Subcutaneous abdominal adipose tissue (tissue), 5 donors: ENCODE results near the gene P3H2.

Experiments
- H3K27ac ChIP-seq: one replicate; pipeline ENCODE4 v1.7.0; 2013; ENCODE audit warnings: low read depth, mild to moderate bottlenecking, inconsistent platforms, low read length, moderate library complexity
- H3K27me3 ChIP-seq, 5 donors: one replicate each; pipeline ENCODE4 v1.7.0; 2013; ENCODE audit warnings: low read length in 5 of 5, inconsistent platforms in 1 of 5; ENCODE audit not compliant: control insufficient read depth in 5 of 5, insufficient read depth in 4 of 5
- H3K36me3 ChIP-seq, 5 donors: one replicate each; pipeline ENCODE4 v1.7.0; 2013; ENCODE audit warnings: low read length in 5 of 5; ENCODE audit not compliant: control insufficient read depth in 5 of 5, insufficient read depth in 5 of 5
- H3K4me1 ChIP-seq, 5 donors: one replicate each; pipeline ENCODE4 v1.7.0; 2013; ENCODE audit warnings: low read length in 5 of 5, mild to moderate bottlenecking in 3 of 5, moderate library complexity in 1 of 5; ENCODE audit not compliant: control insufficient read depth in 5 of 5, insufficient read depth in 5 of 5
- H3K4me3 ChIP-seq, 5 donors: one replicate each; pipeline ENCODE4 v1.7.0; 2013; ENCODE audit warnings: low read length in 5 of 5, low read depth in 1 of 5
- H3K9ac ChIP-seq, 5 donors: one replicate each; pipeline ENCODE4 v1.7.0; 2013; ENCODE audit warnings: low read length in 5 of 5, mild to moderate bottlenecking in 4 of 5, moderate library complexity in 3 of 5
- H3K9me3 ChIP-seq, 5 donors: one replicate each; pipeline ENCODE4 v1.7.0; 2013; ENCODE audit warnings: low read length in 5 of 5; ENCODE audit not compliant: control insufficient read depth in 5 of 5
- donor health status: healthy.
- donor health status: healthy.
- donor health status: healthy.
- donor health status: healthy.
- donor health status: healthy.

P3H2 gene

DNA sequence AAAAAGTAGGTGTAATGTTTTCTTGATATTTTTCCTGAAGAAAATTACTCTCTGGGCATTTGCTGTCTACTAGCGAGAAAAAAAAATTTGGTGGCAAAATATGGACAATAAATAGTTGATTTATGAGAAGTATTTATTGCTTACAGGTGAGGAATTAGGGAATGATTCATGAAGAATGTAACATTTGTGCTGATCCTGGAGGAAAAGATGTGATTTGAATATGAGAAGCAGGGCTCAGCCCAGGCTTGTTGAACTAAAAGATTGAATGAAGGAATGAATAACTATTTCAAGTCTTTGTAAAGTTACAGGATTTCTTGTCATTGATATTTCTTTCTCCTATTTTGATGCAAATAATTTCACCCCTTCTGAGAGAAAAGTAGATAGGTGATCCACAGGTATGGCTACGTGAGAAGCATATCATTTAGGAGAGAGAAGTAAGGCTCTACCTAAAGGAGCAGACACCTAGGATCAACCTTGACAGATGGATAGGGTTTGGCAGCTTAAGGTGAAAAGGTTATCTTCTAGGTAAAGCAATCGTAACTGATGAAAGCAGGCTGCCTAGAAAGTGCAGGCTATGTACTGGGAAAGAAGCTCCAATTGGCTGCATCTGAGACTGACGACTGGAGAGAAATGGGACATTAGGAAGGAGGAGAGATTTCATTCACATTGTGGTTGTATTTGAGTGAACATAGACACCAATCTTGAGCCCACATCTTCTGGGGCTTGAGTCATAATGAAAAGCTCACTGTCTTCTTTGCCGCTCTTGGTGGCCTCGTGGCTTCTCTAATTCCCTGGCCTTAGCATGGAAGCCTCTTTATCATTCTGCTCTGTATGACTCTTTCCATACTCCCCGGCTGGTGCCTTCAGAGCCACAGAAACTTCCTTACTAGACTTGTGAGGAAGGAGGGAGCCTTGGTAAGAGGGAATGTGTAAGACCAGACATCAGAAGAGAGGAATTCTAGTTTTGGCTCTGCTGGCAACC, 106.5 kb downstream of the P3H2 start:
- Histone ChIP-seq H3K27ac (no peak overlapping the region), H3K36me3 (no peaks in the 10 kb centered on the region), H3K4me1 (peaks cover 0 to 21% (median 6%) of the 10 kb centered on the region in 5 donors), H3K9me3 (no peaks in the 10 kb centered on the region), H3K9ac (no peak overlapping the region), H3K27me3 (no peaks in the 10 kb centered on the region), H3K4me3 (no peak overlapping the region)

DNA sequence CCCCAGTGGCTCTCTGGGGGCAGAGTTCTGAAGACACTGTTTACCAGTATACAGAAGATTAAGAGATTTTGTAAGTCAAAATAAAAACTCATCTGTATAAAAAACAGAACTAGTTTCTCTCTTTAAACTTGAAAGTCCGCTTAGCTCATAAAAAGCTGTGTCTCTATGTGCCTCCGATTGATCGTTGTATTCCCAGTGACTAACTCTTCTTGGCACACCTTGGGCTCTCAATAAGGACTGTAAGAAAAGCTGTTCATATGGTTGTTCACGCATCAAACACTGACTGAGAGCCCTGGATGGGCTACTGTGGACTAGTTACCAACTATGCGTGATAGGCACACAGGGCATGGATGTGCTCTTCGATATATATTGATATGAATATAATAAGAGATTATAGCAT, 107.9 kb downstream of the P3H2 start:
- H3K4me1 ChIP-seq, result peaks cover 0 to 19% (median 6%) of the 10 kb centered on the region in 5 donors
- H3K27me3 ChIP-seq, result no peaks in the 10 kb centered on the region
- no peak overlapping the region for H3K27ac ChIP-seq
- no peak overlapping the region for H3K4me3 ChIP-seq
- no peaks in the 10 kb centered on the region for H3K9me3 ChIP-seq
- H3K9ac ChIP-seq, result no peak overlapping the region
- no peaks in the 10 kb centered on the region for H3K36me3 ChIP-seq

DNA sequence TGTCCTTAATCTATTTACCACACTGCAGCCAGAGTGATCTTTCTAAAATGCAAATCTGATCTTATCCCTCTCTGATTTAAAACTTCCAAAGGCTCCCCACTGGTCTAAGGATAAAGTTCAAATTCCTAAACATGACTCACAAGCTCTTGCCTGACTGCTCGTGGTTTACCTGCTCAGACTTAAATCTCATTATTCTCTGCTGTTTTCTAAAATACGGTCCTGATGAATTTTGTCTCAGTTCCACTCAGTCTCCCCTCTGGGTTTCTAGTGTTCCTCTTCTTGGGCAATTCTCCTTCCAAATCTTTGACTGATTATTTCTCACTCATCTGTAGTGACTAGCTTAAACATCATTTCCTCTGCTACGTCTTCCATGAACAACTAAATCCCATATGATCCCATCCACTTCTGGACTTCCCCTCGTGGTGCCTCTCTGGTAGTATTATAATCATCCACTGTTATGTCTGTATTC, 108.3 kb downstream of the P3H2 start:
- H3K27me3 ChIP-seq, result no peaks in the 10 kb centered on the region
- no peak overlapping the region for H3K4me3 ChIP-seq
- H3K27ac ChIP-seq, result no peak overlapping the region

DNA sequence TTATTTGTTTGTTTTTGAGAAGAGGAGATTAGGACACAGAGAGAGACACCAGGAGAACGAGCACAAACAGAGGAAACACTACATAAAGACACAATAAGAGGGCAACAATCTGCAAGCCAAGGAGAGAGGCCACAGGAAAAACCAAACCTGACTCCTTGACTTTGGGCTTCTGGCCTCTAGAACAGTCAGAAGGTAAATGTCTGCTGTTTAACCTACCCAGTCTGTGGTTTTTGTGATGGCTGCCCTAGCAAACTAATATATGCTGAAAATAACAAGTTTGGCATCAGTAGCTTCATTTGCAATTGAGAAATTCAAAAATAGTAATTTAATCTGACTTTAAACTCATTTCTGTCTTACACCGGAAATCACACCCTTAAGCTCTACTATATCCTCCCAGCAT, 110.2 kb downstream of the P3H2 start:
- Histone ChIP-seq H3K4me1 (peaks cover 0 to 16% (median 6%) of the 10 kb centered on the region in 5 donors), H3K9ac (no peak overlapping the region), H3K36me3 (no peaks in the 10 kb centered on the region), H3K27me3 (no peaks in the 10 kb centered on the region), H3K4me3 (no peak overlapping the region), H3K9me3 (no peaks in the 10 kb centered on the region), H3K27ac (no peak overlapping the region)

More for the DNA sequence above, 108.3 kb downstream of the P3H2 start:
- Histone ChIP-seq H3K9me3 (no peaks in the 10 kb centered on the region), H3K36me3 (no peaks in the 10 kb centered on the region), H3K9ac (peak overlapping the region in 1 of 5 donors; percentile 47), H3K4me1 (peaks cover 0 to 16% (median 6%) of the 10 kb centered on the region in 5 donors)

DNA sequence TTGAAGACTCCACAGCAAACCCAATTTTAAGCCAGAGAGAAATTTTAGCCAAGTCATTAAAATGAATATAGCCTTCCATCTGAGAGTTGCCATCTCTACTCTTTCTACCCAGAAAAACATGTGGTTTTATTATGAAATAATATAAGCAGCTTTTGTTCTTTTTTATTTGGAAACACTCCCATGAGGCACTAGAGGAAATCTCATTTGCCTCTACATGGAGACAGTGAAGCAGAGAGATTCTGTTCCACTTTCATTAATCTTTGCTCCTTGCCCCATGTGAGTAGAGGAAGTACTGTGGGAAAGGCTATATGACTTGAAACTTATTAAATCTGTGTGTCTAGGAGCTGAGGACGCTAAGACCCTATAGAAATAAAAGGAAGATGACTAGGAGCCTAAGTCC, 111.1 kb downstream of the P3H2 start:
- Histone ChIP-seq H3K36me3 (no peaks in the 10 kb centered on the region), H3K9me3 (no peaks in the 10 kb centered on the region), H3K9ac (no peak overlapping the region), H3K27ac (no peak overlapping the region), H3K4me1 (peaks cover 0 to 16% (median 6%) of the 10 kb centered on the region in 5 donors), H3K27me3 (no peaks in the 10 kb centered on the region), H3K4me3 (no peak overlapping the region)

DNA sequence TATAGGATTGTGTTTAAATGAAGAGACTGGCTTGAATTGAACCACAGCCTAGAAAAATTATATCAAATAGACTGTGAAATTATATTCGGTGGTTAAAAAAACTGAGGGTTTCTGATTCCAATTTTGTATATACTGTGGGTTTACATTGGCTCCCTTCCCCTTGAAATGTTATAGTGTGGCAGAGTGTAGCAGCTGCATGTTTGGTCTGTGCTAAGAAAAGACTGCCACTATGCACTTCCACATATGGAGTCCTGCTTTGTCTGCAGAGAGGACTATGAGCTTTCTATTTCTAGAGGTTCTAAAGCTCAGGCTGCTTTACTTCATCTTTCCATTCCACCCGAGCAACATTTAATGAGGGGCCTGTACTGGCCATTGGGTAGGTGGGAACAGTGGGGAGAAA, 112.3 kb downstream of the P3H2 start:
- Histone ChIP-seq H3K27me3 (no peaks in the 10 kb centered on the region), H3K9ac (no peak overlapping the region), H3K27ac (no peak overlapping the region), H3K4me1 (peaks cover 0 to 20% (median 9%) of the 10 kb centered on the region in 5 donors), H3K4me3 (no peak overlapping the region), H3K36me3 (no peaks in the 10 kb centered on the region), H3K9me3 (no peaks in the 10 kb centered on the region)

DNA sequence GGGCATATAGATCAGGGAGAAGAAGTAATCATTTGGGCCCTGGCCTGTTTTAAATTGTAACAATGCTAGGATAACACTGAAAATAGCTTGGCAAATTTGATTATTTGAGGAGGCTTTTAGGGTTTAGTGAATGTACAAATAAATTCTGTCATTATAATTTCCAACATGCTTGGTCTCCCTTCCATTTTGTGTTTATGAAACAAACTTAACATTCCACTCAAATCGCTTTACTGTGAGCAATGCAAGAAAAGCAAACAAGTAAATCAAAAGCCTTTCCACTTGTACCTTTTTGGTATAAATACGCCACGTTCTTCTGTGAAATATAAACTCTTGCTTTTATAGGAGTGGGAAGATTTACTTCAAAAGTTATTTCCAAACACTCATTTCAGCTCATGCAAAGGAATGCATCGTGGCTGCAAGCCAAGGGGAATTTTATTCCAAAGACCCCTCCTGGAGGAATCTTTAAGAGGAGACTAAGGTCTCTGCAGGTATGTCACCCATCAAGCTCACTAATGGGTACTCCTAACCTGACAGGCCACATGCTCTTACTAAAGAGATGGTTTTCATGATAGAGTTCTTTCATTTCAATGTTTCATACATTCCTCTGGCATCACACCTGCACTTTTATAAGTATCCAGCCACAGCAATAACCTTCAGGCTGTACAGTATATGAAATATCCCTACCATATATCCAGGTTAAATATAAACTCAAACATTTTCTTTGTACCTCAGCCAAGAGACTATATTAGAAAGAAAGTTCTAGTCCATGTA, 115.2 kb downstream of the P3H2 start:
- Histone ChIP-seq H3K4me3 (no peak overlapping the region), H3K27ac (no peak overlapping the region), H3K9me3 (no peaks in the 10 kb centered on the region), H3K27me3 (no peaks in the 10 kb centered on the region), H3K36me3 (no peaks in the 10 kb centered on the region), H3K9ac (no peak overlapping the region), H3K4me1 (peaks cover 0 to 20% (median 12%) of the 10 kb centered on the region in 5 donors)

DNA sequence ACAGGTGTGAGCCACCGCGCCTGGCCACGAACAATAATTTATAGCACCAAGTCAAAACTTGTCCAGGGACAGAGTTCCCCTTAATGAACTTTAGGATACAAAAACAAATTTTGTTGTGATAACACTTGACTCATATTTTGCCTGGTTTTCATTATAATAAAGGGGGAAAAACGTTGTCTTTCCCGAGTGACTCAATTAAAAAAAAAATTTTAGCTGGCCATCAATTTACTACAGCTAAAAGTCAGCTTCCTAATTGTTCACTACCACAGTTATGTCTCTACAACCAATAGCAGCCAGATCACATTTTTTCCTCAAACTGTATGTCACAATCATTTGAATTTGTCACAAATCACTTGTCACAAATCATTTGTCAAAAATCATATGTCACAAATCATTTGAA, 116.0 kb downstream of the P3H2 start:
- Histone ChIP-seq H3K27me3 (no peaks in the 10 kb centered on the region), H3K9ac (no peak overlapping the region), H3K36me3 (no peaks in the 10 kb centered on the region), H3K4me1 (peaks cover 0 to 14% (median 9%) of the 10 kb centered on the region in 5 donors), H3K4me3 (no peak overlapping the region), H3K27ac (no peak overlapping the region), H3K9me3 (no peaks in the 10 kb centered on the region)

DNA sequence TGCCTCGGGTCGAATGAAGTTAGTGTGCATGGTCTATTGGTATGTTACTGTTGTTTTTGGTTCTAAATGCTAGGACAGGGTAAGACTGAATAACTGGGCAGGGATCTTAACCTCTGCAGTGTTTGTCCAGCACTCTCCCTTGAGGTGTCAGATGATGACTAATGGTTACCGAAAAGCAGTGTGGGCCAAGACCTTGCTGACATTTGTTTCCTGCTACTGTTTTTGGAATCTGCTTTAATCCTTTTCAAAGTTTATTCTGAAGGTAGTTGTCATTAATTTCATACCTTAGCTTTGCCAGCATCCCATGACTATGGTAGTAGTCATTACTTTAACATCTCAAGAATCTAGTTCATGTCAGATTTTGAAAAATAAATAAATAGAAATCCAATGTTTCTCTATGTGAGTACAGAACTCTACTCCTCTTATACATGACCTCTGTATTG, 117.0 kb downstream of the P3H2 start:
- H3K4me1 ChIP-seq, result peaks cover 0 to 12% (median 6%) of the 10 kb centered on the region in 5 donors
- H3K4me3 ChIP-seq, result no peak overlapping the region
- H3K9me3 ChIP-seq, result no peaks in the 10 kb centered on the region
- H3K27me3 ChIP-seq, result no peaks in the 10 kb centered on the region
- H3K9ac ChIP-seq, result no peak overlapping the region
- no peaks in the 10 kb centered on the region for H3K36me3 ChIP-seq
- H3K27ac ChIP-seq, result peak overlapping the region; percentile 7

DNA sequence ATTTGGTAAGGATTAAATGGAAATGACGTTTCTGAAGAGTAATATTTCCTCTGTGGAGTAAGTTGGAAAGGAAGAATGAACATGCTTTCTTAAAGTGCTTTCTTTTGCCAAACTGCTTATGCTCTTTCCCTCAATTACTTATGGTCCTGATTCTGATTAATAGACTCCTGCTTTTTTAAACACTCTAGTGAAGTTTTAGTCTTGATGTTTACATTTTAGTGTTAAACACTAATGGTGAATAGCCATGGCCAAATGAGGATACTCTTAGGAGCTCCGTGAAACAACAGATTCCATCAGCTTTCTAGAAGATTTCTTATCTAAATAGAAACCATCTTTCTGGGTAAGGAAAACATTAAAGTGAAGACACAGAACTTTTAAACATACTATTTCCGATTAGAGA, 117.6 kb downstream of the P3H2 start:
- H3K4me3 ChIP-seq, result no peak overlapping the region
- peak overlapping the region; percentile 7 for H3K27ac ChIP-seq
- peaks cover 0 to 12% (median 6%) of the 10 kb centered on the region in 5 donors for H3K4me1 ChIP-seq
- no peaks in the 10 kb centered on the region for H3K27me3 ChIP-seq
- H3K9me3 ChIP-seq, result no peaks in the 10 kb centered on the region
- no peak overlapping the region for H3K9ac ChIP-seq
- no peaks in the 10 kb centered on the region for H3K36me3 ChIP-seq
